ENCODE data around the gene P3R3URF. TPM values are rescaled to one million over a fixed set of nuclear protein-coding genes. Genes with fewer than 3 reads are reported as not detected.

Gene P3R3URF
- total RNA-seq, 1 donor from 2014 or later: not detected

DNA sequence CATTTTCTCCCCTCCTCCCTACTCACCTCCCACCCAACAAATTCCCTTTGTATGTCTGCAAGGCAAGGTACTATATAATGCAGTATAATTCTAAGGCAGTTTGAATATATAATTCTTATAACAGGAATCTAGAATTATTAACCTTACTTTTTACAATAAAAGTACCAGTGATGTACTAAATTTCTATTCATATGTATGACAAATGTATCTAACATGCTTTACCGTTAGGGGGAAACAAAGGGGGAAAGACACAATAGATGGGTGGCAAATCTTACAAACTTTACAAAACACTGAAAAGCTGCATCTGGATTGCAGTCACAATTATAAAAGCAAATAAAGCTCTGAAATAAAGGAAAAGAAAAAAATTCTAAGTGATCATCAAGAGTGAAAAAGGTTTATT lies 46.2 kb downstream of the P3R3URF start:
- no peak for FAIRE-seq
- Mint-ChIP-seq H3K4me1 (ENCODE audit: low read depth, unreplicated experiment) (peaks cover 20% of the 10 kb centered on the region), H3K36me3 (ENCODE audit: low read depth, unreplicated experiment) (peaks cover 5% of the 10 kb centered on the region), H3K27ac (ENCODE audit: unreplicated experiment) (no peak overlapping the region), H3K9me3 (ENCODE audit: unreplicated experiment) (no peaks in the 10 kb centered on the region), H3K27me3 (ENCODE audit: low read depth, unreplicated experiment) (no peaks in the 10 kb centered on the region), H3K4me3 (ENCODE audit: unreplicated experiment) (peak overlapping the region; percentile 96)
- Histone ChIP-seq H3K36me3 (ENCODE audit: insufficient read depth, low read length) (no peaks in the 10 kb centered on the region), H3K27ac (ENCODE audit: low read depth, low read length) (no peak overlapping the region), H2AFZ (ENCODE audit: low read depth, low read length) (no peak overlapping the region), H3K4me1 (ENCODE audit: insufficient read depth, low read length) (peaks cover 14% of the 10 kb centered on the region), H4K20me1 (ENCODE audit: insufficient read depth, low read length) (peaks cover 30% of the 10 kb centered on the region), H3K9me3 (ENCODE audit: insufficient read depth, low read depth, low read length) (no peaks in the 10 kb centered on the region), H3K4me2 (ENCODE audit: low read length) (peak overlapping the region; percentile 94), H3K27me3 (ENCODE audit: insufficient read depth, low read length) (no peaks in the 10 kb centered on the region), H3K79me2 (ENCODE audit: insufficient read depth, low read length) (peaks cover 64% of the 10 kb centered on the region), H3K4me3 (ENCODE audit: insufficient read depth, low read depth, low read length) (peak overlapping the region; percentile 90), H3K9ac (ENCODE audit: low read length) (peak overlapping the region; percentile 98)
- no peak for DNase-seq (ENCODE audit: low read depth)
- TF ChIP-seq, protein P1, sequence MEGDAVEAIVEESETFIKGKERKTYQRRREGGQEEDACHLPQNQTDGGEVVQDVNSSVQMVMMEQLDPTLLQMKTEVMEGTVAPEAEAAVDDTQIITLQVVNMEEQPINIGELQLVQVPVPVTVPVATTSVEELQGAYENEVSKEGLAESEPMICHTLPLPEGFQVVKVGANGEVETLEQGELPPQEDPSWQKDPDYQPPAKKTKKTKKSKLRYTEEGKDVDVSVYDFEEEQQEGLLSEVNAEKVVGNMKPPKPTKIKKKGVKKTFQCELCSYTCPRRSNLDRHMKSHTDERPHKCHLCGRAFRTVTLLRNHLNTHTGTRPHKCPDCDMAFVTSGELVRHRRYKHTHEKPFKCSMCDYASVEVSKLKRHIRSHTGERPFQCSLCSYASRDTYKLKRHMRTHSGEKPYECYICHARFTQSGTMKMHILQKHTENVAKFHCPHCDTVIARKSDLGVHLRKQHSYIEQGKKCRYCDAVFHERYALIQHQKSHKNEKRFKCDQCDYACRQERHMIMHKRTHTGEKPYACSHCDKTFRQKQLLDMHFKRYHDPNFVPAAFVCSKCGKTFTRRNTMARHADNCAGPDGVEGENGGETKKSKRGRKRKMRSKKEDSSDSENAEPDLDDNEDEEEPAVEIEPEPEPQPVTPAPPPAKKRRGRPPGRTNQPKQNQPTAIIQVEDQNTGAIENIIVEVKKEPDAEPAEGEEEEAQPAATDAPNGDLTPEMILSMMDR (IDR thresholded peaks at IDR 0.05; ENCODE audit: insufficient read depth, low read depth, low read length): peak; percentile 14
- TF ChIP-seq EZH2 (IDR thresholded peaks at IDR 0.05; ENCODE audit: insufficient read depth, low read length): no peak

DNA sequence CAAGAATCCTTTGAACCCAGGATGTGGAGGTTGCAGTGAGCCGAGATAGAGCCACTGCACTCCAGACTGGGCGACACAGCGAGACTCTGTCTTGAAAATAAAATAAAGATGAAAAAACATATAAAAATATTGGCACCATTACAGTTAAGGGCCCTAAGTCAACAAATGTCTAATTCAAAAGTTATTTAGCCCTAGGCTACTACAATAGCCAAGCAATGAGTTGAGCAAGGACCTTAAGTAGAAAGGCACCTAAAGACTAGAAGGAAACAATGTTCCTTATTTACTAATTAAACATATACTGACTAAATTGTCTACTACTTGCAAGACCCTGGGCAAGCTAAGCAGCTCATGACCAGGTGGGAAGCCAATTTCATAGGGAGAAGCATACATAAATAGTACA lies 47.9 kb downstream of the P3R3URF start:
- H3K36me3 ChIP-seq (ENCODE audit: insufficient read depth, low read length): no peaks in the 10 kb centered on the region
- no peak overlapping the region for H3K27ac ChIP-seq (ENCODE audit: low read depth, low read length)
- FAIRE-seq (no peak), DNase-seq (ENCODE audit: low read depth) (no peak)
- Mint-ChIP-seq H3K9me3 (ENCODE audit: unreplicated experiment) (no peaks in the 10 kb centered on the region), H3K27me3 (ENCODE audit: low read depth, unreplicated experiment) (no peaks in the 10 kb centered on the region), H3K4me1 (ENCODE audit: low read depth, unreplicated experiment) (peaks cover 6% of the 10 kb centered on the region), H3K4me3 (ENCODE audit: unreplicated experiment) (peak overlapping the region; percentile 96), H3K36me3 (ENCODE audit: low read depth, unreplicated experiment) (peaks cover 5% of the 10 kb centered on the region), H3K27ac (ENCODE audit: unreplicated experiment) (no peak overlapping the region)
- H3K79me2 ChIP-seq (ENCODE audit: insufficient read depth, low read length): peaks cover 77% of the 10 kb centered on the region
- peaks cover 38% of the 10 kb centered on the region for H4K20me1 ChIP-seq (ENCODE audit: insufficient read depth, low read length)
- no peak overlapping the region for H3K9ac ChIP-seq (ENCODE audit: low read length)
- TF ChIP-seq EZH2 (IDR thresholded peaks at IDR 0.05; ENCODE audit: insufficient read depth, low read length): no peak
- TF ChIP-seq, protein P1 (IDR thresholded peaks at IDR 0.05; ENCODE audit: insufficient read depth, low read depth, low read length): no peak
- H3K9me3 ChIP-seq (ENCODE audit: insufficient read depth, low read depth, low read length): no peaks in the 10 kb centered on the region
- no peak overlapping the region for H3K4me3 ChIP-seq (ENCODE audit: insufficient read depth, low read depth, low read length)
- H3K4me1 ChIP-seq (ENCODE audit: insufficient read depth, low read length): peaks cover 4% of the 10 kb centered on the region
- no peaks in the 10 kb centered on the region for H3K27me3 ChIP-seq (ENCODE audit: insufficient read depth, low read length)
- H3K4me2 ChIP-seq (ENCODE audit: low read length): no peak overlapping the region
- H2AFZ ChIP-seq (ENCODE audit: low read depth, low read length): no peak overlapping the region

Other genes with a start within 250 kb of the P3R3URF start
- 55.5 and 68.4 TPM in 2 replicates for gene PIK3R3, start 43.9 kb downstream of the P3R3URF start, total RNA-seq
- 1.7 and 2.2 TPM in 2 replicates for gene TSPAN1, start 1.4 kb downstream of the P3R3URF start, total RNA-seq
- 55.1 and 57.8 TPM in 2 replicates for gene POMGNT1, start 21.9 kb upstream of the P3R3URF start, total RNA-seq
- gene LURAP1, start 26.8 kb upstream of the P3R3URF start, total RNA-seq: 1.3 and 1.7 TPM in 2 replicates
- gene RAD54L, start 71.3 kb upstream of the P3R3URF start, total RNA-seq: 1.9 and 2.4 TPM in 2 replicates
- 88.2 and 94.5 TPM in 2 replicates for gene LRRC41, start 127.1 kb upstream of the P3R3URF start, total RNA-seq
- gene UQCRH, start 127.2 kb upstream of the P3R3URF start, total RNA-seq: 299 and 337 TPM in 2 replicates
- 15.5 and 16.9 TPM in 2 replicates for gene NSUN4, start 164.3 kb upstream of the P3R3URF start, total RNA-seq
- 1.2 and 1.9 TPM in 2 replicates for gene FAAH, start 217.8 kb upstream of the P3R3URF start, total RNA-seq